Measurements from ENCODE around the gene GTF2H2C.

Gene GTF2H2C

DNA sequence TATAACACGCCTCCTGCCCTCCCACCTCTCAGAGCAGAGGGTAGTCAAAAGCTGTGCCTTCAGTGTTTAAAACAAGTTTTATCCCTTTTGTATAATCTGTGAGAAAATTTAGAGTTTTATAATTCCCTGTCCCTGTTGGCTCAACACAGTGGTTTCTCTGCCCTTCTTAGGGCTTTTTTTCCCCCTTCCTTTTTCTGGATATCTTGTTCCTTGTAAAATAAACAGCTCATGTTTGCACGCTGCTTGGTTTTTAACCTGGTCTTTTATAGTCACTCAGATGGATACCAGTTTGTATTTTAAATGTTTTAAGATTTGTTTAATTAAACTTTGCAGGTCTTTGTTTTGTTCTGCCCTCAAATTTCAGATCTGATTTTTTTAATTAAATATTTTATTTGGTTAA lies 40.7 kb upstream of the GTF2H2C start:
- TF ChIP-seq, protein P1, sequence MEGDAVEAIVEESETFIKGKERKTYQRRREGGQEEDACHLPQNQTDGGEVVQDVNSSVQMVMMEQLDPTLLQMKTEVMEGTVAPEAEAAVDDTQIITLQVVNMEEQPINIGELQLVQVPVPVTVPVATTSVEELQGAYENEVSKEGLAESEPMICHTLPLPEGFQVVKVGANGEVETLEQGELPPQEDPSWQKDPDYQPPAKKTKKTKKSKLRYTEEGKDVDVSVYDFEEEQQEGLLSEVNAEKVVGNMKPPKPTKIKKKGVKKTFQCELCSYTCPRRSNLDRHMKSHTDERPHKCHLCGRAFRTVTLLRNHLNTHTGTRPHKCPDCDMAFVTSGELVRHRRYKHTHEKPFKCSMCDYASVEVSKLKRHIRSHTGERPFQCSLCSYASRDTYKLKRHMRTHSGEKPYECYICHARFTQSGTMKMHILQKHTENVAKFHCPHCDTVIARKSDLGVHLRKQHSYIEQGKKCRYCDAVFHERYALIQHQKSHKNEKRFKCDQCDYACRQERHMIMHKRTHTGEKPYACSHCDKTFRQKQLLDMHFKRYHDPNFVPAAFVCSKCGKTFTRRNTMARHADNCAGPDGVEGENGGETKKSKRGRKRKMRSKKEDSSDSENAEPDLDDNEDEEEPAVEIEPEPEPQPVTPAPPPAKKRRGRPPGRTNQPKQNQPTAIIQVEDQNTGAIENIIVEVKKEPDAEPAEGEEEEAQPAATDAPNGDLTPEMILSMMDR (IDR thresholded peaks at IDR 0.05; ENCODE audit: low read depth, low read length): no peak
- TF ChIP-seq, protein P2, sequence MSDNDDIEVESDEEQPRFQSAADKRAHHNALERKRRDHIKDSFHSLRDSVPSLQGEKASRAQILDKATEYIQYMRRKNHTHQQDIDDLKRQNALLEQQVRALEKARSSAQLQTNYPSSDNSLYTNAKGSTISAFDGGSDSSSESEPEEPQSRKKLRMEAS (IDR thresholded peaks at IDR 0.05; ENCODE audit: low read depth, low read length): no peak
- no peak for TF ChIP-seq MYC (IDR thresholded peaks at IDR 0.05; ENCODE audit: low read depth, low read length)
- DNase-seq (ENCODE audit: low read depth): no peak

DNA sequence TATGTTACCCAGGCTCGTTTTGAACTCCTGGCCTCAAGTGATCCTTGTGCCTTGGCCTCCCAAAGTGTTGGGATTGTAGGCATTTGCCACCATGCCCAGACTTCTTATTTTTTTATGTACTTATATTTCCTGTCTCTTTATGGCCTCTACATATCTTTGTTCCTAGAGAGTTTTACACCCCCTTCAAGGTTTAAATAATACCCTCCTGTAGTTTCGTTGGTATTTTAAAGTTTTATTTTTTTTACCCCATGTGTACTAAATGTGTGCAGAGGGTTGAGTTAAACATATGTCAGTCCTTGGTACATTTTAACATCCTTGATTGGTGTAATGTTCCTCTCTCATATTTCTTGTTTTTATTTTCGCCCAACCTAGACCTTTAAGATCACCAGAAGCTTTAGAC lies 38.0 kb upstream of the GTF2H2C start:
- TF ChIP-seq, protein P2 (IDR thresholded peaks at IDR 0.05; ENCODE audit: low read depth, low read length): no peak
- TF ChIP-seq MYC (IDR thresholded peaks at IDR 0.05; ENCODE audit: low read depth, low read length) (no peak), POLR2A (IDR thresholded peaks at IDR 0.05; ENCODE audit: extremely low read depth, insufficient read length) (no peak)
- TF ChIP-seq, protein P1 (IDR thresholded peaks at IDR 0.05; ENCODE audit: low read depth, low read length): no peak
- no peak overlapping the region for H3K4me3 ChIP-seq (ENCODE audit: low read depth, low read length)
- no peak for DNase-seq (ENCODE audit: low read depth)

More for the DNA sequence above, 40.7 kb upstream of the GTF2H2C start:
- no peak overlapping the region for H3K4me3 ChIP-seq (ENCODE audit: low read depth, low read length)

DNA sequence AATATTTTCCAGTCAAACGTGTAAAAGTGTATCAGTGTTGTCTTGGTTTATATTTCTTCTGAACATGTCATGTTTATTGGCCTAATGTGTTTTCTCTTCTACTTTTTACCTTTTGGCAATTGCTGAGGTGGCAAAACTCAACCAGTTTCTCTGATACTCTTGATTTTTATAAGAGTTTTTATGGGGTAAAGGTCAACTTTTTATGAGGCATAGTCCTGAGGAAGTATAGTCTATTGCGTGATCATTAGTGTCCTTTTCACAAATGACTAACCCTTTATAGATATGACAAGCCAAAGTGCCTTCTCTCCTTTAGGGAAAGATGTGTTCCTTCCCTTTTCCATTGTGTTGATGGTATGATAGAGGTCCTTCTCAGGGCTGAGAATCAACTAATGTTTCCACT lies 34.5 kb upstream of the GTF2H2C start:
- TF ChIP-seq POLR2A (IDR thresholded peaks at IDR 0.05; ENCODE audit: extremely low read depth, insufficient read length) (no peak), MYC (IDR thresholded peaks at IDR 0.05; ENCODE audit: low read depth, low read length) (no peak)
- TF ChIP-seq, protein P2 (IDR thresholded peaks at IDR 0.05; ENCODE audit: low read depth, low read length): no peak
- TF ChIP-seq, protein P1 (IDR thresholded peaks at IDR 0.05; ENCODE audit: low read depth, low read length): no peak
- no peak for DNase-seq (ENCODE audit: low read depth)

DNA sequence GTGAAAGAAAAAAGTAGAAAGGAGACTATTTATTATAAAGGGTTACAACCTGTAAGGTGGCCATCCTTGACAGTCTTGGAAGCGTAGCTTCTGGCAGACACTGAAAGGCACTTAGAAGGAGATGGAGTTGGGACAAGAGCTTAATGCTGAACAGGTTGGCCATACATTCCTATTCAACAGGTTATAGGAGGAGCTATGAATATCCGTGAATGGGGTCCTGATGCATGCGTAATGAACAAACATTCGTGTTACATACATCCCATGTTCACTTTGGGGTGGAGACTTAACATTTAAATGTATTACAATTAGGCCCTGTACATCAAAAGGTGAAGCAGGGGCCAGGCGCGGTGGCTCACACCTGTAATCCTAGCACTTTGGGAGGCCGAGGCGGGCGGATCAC lies 33.3 kb upstream of the GTF2H2C start:
- TF ChIP-seq, protein P1 (IDR thresholded peaks at IDR 0.05; ENCODE audit: low read depth, low read length): no peak
- TF ChIP-seq, protein P2 (IDR thresholded peaks at IDR 0.05; ENCODE audit: low read depth, low read length): no peak
- TF ChIP-seq MYC (IDR thresholded peaks at IDR 0.05; ENCODE audit: low read depth, low read length) (no peak), POLR2A (IDR thresholded peaks at IDR 0.05; ENCODE audit: extremely low read depth, insufficient read length) (no peak)
- H3K4me3 ChIP-seq (ENCODE audit: low read depth, low read length): no peak overlapping the region
- DNase-seq (ENCODE audit: low read depth): no peak

More for the DNA sequence above, 34.5 kb upstream of the GTF2H2C start:
- no peak overlapping the region for H3K4me3 ChIP-seq (ENCODE audit: low read depth, low read length)

DNA sequence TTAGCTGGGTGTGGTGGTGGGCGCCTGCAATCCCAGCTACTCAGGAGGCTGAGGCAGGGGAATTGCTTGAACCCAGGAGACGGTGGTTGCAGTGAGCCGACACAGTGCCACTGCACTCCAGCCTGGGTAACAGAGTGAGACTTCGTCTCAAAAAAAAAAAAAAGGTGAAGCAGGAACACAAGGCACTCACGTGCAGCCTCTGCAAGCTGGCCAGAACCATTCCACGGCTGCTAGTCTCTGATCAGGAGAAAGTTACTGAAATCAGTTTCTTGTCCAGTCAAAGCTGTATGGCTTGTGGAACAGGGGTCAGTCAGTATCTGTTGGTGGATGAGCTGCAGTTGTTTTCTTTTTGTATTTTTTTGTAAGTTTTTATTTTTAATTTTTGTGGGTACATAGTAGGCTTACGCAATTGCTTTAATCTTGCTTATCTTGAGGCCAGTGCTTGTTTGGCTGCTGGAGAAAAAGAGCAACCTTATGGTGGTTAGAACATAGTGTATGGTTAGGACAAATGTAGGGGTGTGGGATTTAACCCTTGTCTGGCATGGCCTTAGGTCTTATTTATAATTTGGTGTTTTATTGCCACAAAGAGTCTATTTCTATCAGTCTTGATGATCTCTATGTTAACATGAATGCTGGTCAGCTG lies 32.7 kb upstream of the GTF2H2C start:
- TF ChIP-seq, protein P1 (IDR thresholded peaks at IDR 0.05; ENCODE audit: low read depth, low read length): no peak
- TF ChIP-seq, protein P2 (IDR thresholded peaks at IDR 0.05; ENCODE audit: low read depth, low read length): no peak
- no peak for DNase-seq (ENCODE audit: low read depth)
- H3K4me3 ChIP-seq (ENCODE audit: low read depth, low read length): no peak overlapping the region

Measured in NB4 (cell line).